HL-60 (cell line): ENCODE data around the gene COL20A1.

Source experiments
- DNase-seq, 2 experiments: peaks; one replicate each; pipeline ENCODE4 v3.0.0-alpha.2; 2010 to 2020; ENCODE audit warnings: low read depth in 1 of 2, low spot score in 1 of 2
- H3K27ac ChIP-seq: fragments of 250-450 bp; sonication (Bioruptor Pico); replicated peaks from 2 replicates; pipeline ENCODE4 v1.5.1; 2020; ENCODE audit warnings: mild to moderate bottlenecking, moderate library complexity
- H3K27me3 ChIP-seq: fragments of 250-450 bp; sonication (Bioruptor Pico); 2 replicates; pipeline ENCODE4 v1.5.1; 2021; ENCODE audit warnings: mild to moderate bottlenecking, moderate library complexity; ENCODE audit not compliant: insufficient read depth, poor library complexity, severe bottlenecking
- H3K4me3 ChIP-seq: replicated peaks from 2 replicates; pipeline ENCODE4 v1.5.1; 2011; ENCODE audit warnings: mild to moderate bottlenecking, control low read depth, low read length; ENCODE audit not compliant: insufficient read depth
- CTCF ChIP-seq: IDR thresholded peaks from one replicate; pipeline ENCODE4 v1.5.1; 2011; ENCODE audit warnings: low read length, control low read depth, inconsistent platforms; ENCODE audit not compliant: insufficient read depth
- GABPA ChIP-seq: IDR thresholded peaks from 2 replicates; pipeline ENCODE4 v1.6.1; 2012; ENCODE audit warnings: low read depth
- POLR2AphosphoS5 ChIP-seq: IDR thresholded peaks from 2 replicates; pipeline ENCODE4 v1.6.1; 2012; ENCODE audit warnings: low read depth
- REST ChIP-seq: IDR thresholded peaks from 2 replicates; pipeline ENCODE4 v1.6.1; 2012; ENCODE audit warnings: low read depth; ENCODE audit not compliant: insufficient replicate concordance
- SPI1 ChIP-seq: IDR thresholded peaks from 2 replicates; pipeline ENCODE4 v1.6.1; 2012; ENCODE audit warnings: low read depth, mild to moderate bottlenecking, borderline replicate concordance

COL20A1 gene

GRCh38 chr20:63345328-63346100, 52.5 kb downstream of the COL20A1 start:
- no peak for DNase-seq
- TF ChIP-seq SPI1: no peak
- no peak for TF ChIP-seq CTCF
- no peak for TF ChIP-seq POLR2AphosphoS5
- TF ChIP-seq GABPA: no peak
- TF ChIP-seq REST: no peak
- peaks cover 8% of the 10 kb centered on the region for H3K27me3 ChIP-seq

GRCh38 chr20:63346131-63347080, 53.4 kb downstream of the COL20A1 start:
- no peak for DNase-seq
- TF ChIP-seq GABPA (no peak), REST (no peak), POLR2AphosphoS5 (no peak), SPI1 (no peak)
- no peak overlapping the region for H3K4me3 ChIP-seq
- H3K27ac ChIP-seq: no peak overlapping the region
- H3K27me3 ChIP-seq: peaks cover 8% of the 10 kb centered on the region

More at GRCh38 chr20:63345328-63346100, 52.5 kb downstream of the COL20A1 start:
- H3K4me3 ChIP-seq: no peak overlapping the region
- no peak overlapping the region for H3K27ac ChIP-seq

GRCh38 chr20:63347081-63347741, 54.2 kb downstream of the COL20A1 start:
- H3K27ac ChIP-seq: no peak overlapping the region
- H3K4me3 ChIP-seq: no peak overlapping the region
- H3K27me3 ChIP-seq: peaks cover 8% of the 10 kb centered on the region
- DNase-seq: no peak
- TF ChIP-seq REST (no peak), POLR2AphosphoS5 (no peak), SPI1 (no peak), GABPA (no peak), CTCF (no peak)
